Esophagus squamous epithelium (tissue), 5 donors: Measurements from ENCODE around the gene MYL3. TPM values are rescaled to one million over a fixed set of nuclear protein-coding genes. Genes with fewer than 3 reads are reported as not detected.

ENCODE experiments used
- DNase-seq: peaks from one replicate; lab custom pipeline; 2025; lab: John Stamatoyannopoulos, UW
- H3K27ac ChIP-seq, 4 donors: fragments of 200-600 bp; sonication (generic); one replicate each; pipeline ENCODE4 v1.5.1; 2016 to 2019; ENCODE audit warnings: mild to moderate bottlenecking in 1 of 4
- H3K27me3 ChIP-seq, 4 donors: fragments of 200-600 bp; sonication (generic); 1 replicate in 3 of 4; 2 replicates in 1 of 4; pipeline versions ENCODE4 v1.5.1 to v1.6.0; 2017 to 2021; ENCODE audit warnings: antibody characterized with exemption in 1 of 4
- H3K36me3 ChIP-seq, 3 donors: fragments of 200-600 bp; sonication (generic); one replicate each; pipeline ENCODE4 v1.5.1; 2016 to 2019
- H3K4me1 ChIP-seq, 3 donors: fragments of 200-600 bp; sonication (generic); one replicate each; pipeline ENCODE4 v1.5.1; 2017 to 2019
- H3K4me3 ChIP-seq, 4 donors: fragments of 200-600 bp; sonication (generic); 1 replicate in 3 of 4; 2 replicates in 1 of 4; pipeline ENCODE4 v1.5.1; 2016 to 2019; ENCODE audit warnings: mild to moderate bottlenecking in 2 of 4, moderate library complexity in 1 of 4
- H3K9me3 ChIP-seq, 3 donors: fragments of 200-600 bp; sonication (generic); one replicate each; pipeline ENCODE4 v1.5.1; 2016 to 2019
- POLR2A ChIP-seq, 4 donors: fragments of 450-650 bp; IDR thresholded peaks; one replicate each; pipeline ENCODE4 v1.6.1; 2017; ENCODE audit warnings: antibody characterized with exemption in 4 of 4, mild to moderate bottlenecking in 4 of 4, moderate library complexity in 3 of 4
- WGBS, 2 donors: methylation state at CpG; one replicate each; pipeline ENCODE4 v1.1.5; 2018; 5-methylcytosine and 5-hydroxymethylcytosine counted together
- intact Hi-C: fragments of 100-400 bp; cut with DNase I; formaldehyde crosslinking; loops from one replicate; pipeline ENCODE4 v1.15.0; 2022
- total RNA-seq, 4 donors: library from RNA; depleted of rRNA; stranded (reverse); fragments of >200 nt; gene quantifications; one replicate each; pipeline ENCODE4 v1.1.0, GENCODE V29; 2016
- TF ChIP-seq, protein P1 (sequence below), 6 experiments: fragments of 450-650 bp in 4 of 6; fragments of 200-600 bp in 2 of 6; sonication (generic) in 2 of 6; IDR thresholded peaks; one replicate each; pipeline ENCODE4 v1.5.1; 2016 to 2019; ENCODE audit warnings: antibody characterized with exemption in 6 of 6, mild to moderate bottlenecking in 4 of 6, moderate library complexity in 4 of 6
- donor health status: DM: yes; HTN: yes; CAD: no.

MYL3 gene
- total RNA-seq, 4 donors from 2014 or later, result 0.38 to 1.1 TPM; not detected in 2

DNA sequence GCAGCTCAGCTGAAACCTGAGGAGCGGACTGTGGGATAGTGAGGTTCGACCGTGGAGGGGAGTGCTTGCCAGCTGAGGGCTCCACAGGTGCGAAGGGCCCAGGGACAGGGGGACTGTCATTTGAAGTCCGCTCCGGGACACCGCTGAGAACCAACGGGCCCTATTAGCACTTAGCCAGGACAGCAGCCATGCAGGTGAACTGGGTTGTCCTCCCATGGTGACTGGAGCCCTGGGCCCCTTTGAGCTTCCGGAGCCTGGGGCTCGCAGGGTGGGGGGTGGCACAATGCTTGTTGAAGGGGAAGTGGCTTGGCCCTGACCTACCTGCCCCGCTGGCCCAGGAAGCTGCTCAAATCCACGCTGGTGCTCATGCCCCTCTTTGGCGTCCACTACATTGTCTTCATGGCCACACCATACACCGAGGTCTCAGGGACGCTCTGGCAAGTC is 39.0 kb upstream of the MYL3 start:
- intact Hi-C loops, result no loop called here
- TF ChIP-seq, protein P1, sequence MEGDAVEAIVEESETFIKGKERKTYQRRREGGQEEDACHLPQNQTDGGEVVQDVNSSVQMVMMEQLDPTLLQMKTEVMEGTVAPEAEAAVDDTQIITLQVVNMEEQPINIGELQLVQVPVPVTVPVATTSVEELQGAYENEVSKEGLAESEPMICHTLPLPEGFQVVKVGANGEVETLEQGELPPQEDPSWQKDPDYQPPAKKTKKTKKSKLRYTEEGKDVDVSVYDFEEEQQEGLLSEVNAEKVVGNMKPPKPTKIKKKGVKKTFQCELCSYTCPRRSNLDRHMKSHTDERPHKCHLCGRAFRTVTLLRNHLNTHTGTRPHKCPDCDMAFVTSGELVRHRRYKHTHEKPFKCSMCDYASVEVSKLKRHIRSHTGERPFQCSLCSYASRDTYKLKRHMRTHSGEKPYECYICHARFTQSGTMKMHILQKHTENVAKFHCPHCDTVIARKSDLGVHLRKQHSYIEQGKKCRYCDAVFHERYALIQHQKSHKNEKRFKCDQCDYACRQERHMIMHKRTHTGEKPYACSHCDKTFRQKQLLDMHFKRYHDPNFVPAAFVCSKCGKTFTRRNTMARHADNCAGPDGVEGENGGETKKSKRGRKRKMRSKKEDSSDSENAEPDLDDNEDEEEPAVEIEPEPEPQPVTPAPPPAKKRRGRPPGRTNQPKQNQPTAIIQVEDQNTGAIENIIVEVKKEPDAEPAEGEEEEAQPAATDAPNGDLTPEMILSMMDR (IDR thresholded peaks at IDR 0.05), result no peak
- TF ChIP-seq POLR2A (IDR thresholded peaks at IDR 0.05), result no peak
- 88 to 89% methylated on average over 12 to 13 of the region's 15 CpGs for WGBS, 2 donors

DNA sequence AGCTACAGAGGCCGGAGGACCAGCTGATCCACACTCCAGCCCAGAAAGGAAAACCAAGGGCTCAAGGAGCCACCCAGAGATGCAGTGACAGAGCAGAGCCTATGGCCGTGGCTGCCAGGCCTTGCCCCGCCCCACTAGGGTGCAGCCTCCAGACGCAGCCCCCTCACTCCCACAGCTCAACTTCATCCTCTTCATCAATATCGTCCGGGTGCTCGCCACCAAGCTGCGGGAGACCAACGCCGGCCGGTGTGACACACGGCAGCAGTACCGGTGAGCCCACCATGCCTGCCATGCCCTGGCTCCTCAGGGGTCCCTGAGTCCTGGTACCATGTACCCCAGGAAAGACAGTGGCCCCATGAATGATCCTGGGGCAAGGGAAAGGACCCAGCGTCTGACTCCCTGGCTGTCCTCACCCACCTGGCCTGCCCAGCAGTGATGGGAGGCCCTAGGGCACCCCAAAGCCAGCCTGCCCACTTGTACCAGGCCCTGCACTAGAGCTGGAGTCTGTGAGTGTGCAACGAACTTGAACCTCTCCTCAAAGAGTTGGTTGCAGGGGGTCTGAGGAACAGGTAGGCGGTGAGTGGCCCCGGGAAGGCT is 38.4 kb upstream of the MYL3 start:
- H3K27me3 ChIP-seq, result peaks cover 0 to 31% (median 0%) of the 10 kb centered on the region in 4 donors
- DNase-seq, result no peak

More for the DNA sequence above, 39.0 kb upstream of the MYL3 start:
- Histone ChIP-seq H3K36me3 (no peaks in the 10 kb centered on the region), H3K27me3 (peaks cover 0 to 29% (median 0%) of the 10 kb centered on the region in 4 donors), H3K27ac (no peak overlapping the region), H3K9me3 (no peaks in the 10 kb centered on the region), H3K4me3 (no peak overlapping the region), H3K4me1 (peaks cover 4 to 13% (median 7%) of the 10 kb centered on the region in 3 donors)
- DNase-seq, result no peak

DNA sequence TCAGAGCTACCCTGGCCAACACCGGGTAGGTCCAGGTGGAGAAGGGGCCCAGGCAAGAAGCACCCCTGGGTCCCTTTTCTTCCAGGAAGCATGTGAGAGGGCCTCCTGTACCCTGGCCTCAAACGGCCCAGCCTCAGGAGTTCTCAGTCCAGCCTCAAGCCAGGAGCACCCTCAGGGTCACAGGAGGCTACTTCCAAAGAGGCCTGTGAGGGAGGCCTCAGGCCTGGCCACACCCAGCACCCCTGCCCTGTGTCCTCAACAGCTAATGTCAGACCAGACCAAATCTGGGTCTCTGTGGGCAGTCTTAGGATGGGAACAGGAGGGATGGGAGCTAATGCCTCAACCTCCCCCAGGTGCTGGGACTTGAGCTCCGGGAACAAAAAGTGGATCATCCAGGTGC is 37.8 kb upstream of the MYL3 start:
- no peaks in the 10 kb centered on the region for H3K36me3 ChIP-seq
- H3K27me3 ChIP-seq, result peaks cover 0 to 31% (median 0%) of the 10 kb centered on the region in 4 donors
- intact Hi-C loops, result no loop called here
- 48 to 50% methylated on average over 1 to 2 of the region's 3 CpGs for WGBS, 2 donors
- TF ChIP-seq, protein P1 (IDR thresholded peaks at IDR 0.05), result no peak
- no peak for TF ChIP-seq POLR2A (IDR thresholded peaks at IDR 0.05)
- H3K4me3 ChIP-seq, result no peak overlapping the region
- DNase-seq, result no peak
- H3K9me3 ChIP-seq, result no peaks in the 10 kb centered on the region
- peaks cover 4 to 13% (median 7%) of the 10 kb centered on the region in 3 donors for H3K4me1 ChIP-seq
- no peak overlapping the region for H3K27ac ChIP-seq

More for the DNA sequence above, 38.4 kb upstream of the MYL3 start:
- intact Hi-C loops, result no loop called here
- Histone ChIP-seq H3K4me3 (no peak overlapping the region), H3K4me1 (peaks cover 4 to 13% (median 7%) of the 10 kb centered on the region in 3 donors), H3K9me3 (no peaks in the 10 kb centered on the region), H3K27ac (no peak overlapping the region), H3K36me3 (no peaks in the 10 kb centered on the region)
- TF ChIP-seq POLR2A (IDR thresholded peaks at IDR 0.05), result no peak
- TF ChIP-seq, protein P1 (IDR thresholded peaks at IDR 0.05), result no peak
- 63 to 100% methylated on average over 2 to 3 of the region's 17 CpGs for WGBS, 2 donors

DNA sequence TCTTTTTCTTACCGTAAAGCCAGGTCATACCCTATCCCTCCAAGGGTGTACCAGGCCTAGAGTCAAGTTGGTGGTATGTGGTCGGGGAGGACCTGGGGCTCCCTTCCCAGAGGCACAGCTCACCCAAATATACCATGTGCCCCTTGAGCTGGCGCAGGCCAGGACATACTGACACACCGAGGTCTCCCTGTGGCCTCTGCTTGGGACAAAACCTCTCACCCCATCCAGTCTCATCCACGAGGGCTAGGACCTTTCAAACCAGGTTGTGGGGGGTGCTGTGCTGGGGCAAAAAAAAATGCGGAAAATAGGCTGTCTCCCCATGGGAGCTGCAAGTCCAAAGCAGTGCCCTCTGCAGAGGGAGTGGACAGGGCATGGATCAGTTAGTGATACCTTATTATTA is 37.1 kb upstream of the MYL3 start:
- 87 to 100% methylated on average over 1 to 4 of the region's 6 CpGs for WGBS, 2 donors
- H3K4me3 ChIP-seq, result no peak overlapping the region
- no peak for DNase-seq
- H3K4me1 ChIP-seq, result peaks cover 4 to 13% (median 7%) of the 10 kb centered on the region in 3 donors
- no peaks in the 10 kb centered on the region for H3K9me3 ChIP-seq
- H3K27me3 ChIP-seq, result peaks cover 0 to 35% (median 0%) of the 10 kb centered on the region in 4 donors
- no peak overlapping the region for H3K27ac ChIP-seq
- intact Hi-C loops, result no loop called here
- no peaks in the 10 kb centered on the region for H3K36me3 ChIP-seq
- TF ChIP-seq, protein P1 (IDR thresholded peaks at IDR 0.05), result no peak
- no peak for TF ChIP-seq POLR2A (IDR thresholded peaks at IDR 0.05)

DNA sequence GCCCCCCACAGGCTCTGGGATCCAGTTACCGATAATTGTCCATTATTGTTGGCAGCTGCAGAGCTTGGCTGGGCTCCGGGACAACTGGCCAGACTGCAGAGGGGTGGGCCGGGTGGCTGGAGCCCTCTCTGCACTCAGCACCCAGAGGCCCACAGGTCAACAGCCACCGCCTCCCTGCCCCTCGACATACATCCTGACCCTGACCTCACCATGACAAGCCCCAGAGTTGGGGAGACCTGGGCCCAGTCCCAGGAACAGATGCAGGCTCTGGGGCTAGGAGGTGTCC is 36.7 kb upstream of the MYL3 start:
- TF ChIP-seq POLR2A (IDR thresholded peaks at IDR 0.05), result no peak
- TF ChIP-seq, protein P1 (IDR thresholded peaks at IDR 0.05), result no peak
- intact Hi-C loops, result no loop called here
- Histone ChIP-seq H3K9me3 (no peaks in the 10 kb centered on the region), H3K36me3 (no peaks in the 10 kb centered on the region), H3K27ac (no peak overlapping the region), H3K4me3 (no peak overlapping the region), H3K4me1 (peaks cover 4 to 13% (median 7%) of the 10 kb centered on the region in 3 donors), H3K27me3 (peaks cover 0 to 36% (median 0%) of the 10 kb centered on the region in 4 donors)
- WGBS, 2 donors, result 100% methylated on average over 2 of the region's 5 CpGs; no CpG with 5 or more reads in 1 of the 2 donors
- no peak for DNase-seq
